DND-41 (cell line): ENCODE data around the gene TCEA2.

Experiments
- CTCF ChIP-seq: IDR thresholded peaks from 2 replicates; pipeline ENCODE4 v1.5.1; 2012; ENCODE audit warnings: borderline replicate concordance, low read length, moderate library complexity, mild to moderate bottlenecking; ENCODE audit not compliant: poor library complexity, severe bottlenecking; ENCODE audit errors: extremely low read depth
- EZH2 ChIP-seq: IDR thresholded peaks from 3 replicates; pipeline ENCODE4 v1.6.1; 2012; ENCODE audit warnings: borderline replicate concordance, low read depth, mild to moderate bottlenecking, moderate library complexity, low read length, inconsistent platforms; ENCODE audit not compliant: severe bottlenecking

GRCh38 chr20:64108731-64109681 is 46.0 kb downstream of the TCEA2 start:
- no peak for TF ChIP-seq CTCF
- TF ChIP-seq EZH2 = no peak
